OCI-LY1 (cell line): Measurements from ENCODE around the gene KRTAP10-9.
"Not testable (repeated sequence)": the region's sequence is repeated elsewhere in the genome, so short reads cannot be mapped to it uniquely, and the experiment has no call there.

Experiments
- H2AFZ ChIP-seq: fragments of 200-600 bp; sonication (generic), shearing (Covaris generic); 2 replicates; pipeline ENCODE4 v1.6.0; 2014; ENCODE audit warnings: antibody characterized with exemption, mild to moderate bottlenecking, low read length
- H3F3A ChIP-seq: fragments of 200-600 bp; sonication (generic), shearing (Covaris generic); 2 replicates; pipeline ENCODE4 v1.6.0; 2014; ENCODE audit warnings: mild to moderate bottlenecking, antibody characterized with exemption, low read length, moderate library complexity; ENCODE audit not compliant: insufficient read depth
- H3K27ac ChIP-seq: fragments of 200-600 bp; sonication (generic); 2 replicates; pipeline ENCODE4 v1.5.1; 2014; ENCODE audit warnings: low read length, mixed run types, mild to moderate bottlenecking, low read depth; ENCODE audit not compliant: poor library complexity, severe bottlenecking
- H3K27me3 ChIP-seq: fragments of 200-600 bp; sonication (generic); 2 replicates; pipeline ENCODE4 v1.6.0; 2014; ENCODE audit warnings: antibody characterized with exemption, mild to moderate bottlenecking, low read length, moderate library complexity; ENCODE audit not compliant: insufficient read depth
- H3K36me3 ChIP-seq: fragments of 200-600 bp; sonication (generic); 2 replicates; pipeline ENCODE4 v1.6.1; 2014; ENCODE audit warnings: mild to moderate bottlenecking, antibody characterized with exemption, low read length, moderate library complexity, mixed read lengths; ENCODE audit not compliant: insufficient read depth
- H3K4me1 ChIP-seq: fragments of 200-600 bp; sonication (generic); 2 replicates; pipeline ENCODE4 v1.5.1; 2014; ENCODE audit warnings: mild to moderate bottlenecking, low read length, moderate library complexity; ENCODE audit not compliant: insufficient read depth, severe bottlenecking
- H3K4me2 ChIP-seq: fragments of 200-600 bp; sonication (generic), shearing (Covaris generic); 2 replicates; pipeline ENCODE4 v1.6.1; 2014; ENCODE audit warnings: low read length
- H3K4me3 ChIP-seq: fragments of 200-600 bp; sonication (generic); 2 replicates; pipeline ENCODE4 v1.5.1; 2014; ENCODE audit warnings: low read length, low read depth, mild to moderate bottlenecking, mixed read lengths; ENCODE audit not compliant: poor library complexity, severe bottlenecking
- H3K79me2 ChIP-seq: fragments of 200-600 bp; shearing (Covaris generic); 2 replicates; pipeline ENCODE4 v1.6.1; 2016; ENCODE audit warnings: mixed run types, low read length, mixed read lengths; ENCODE audit not compliant: insufficient read depth
- H3K9ac ChIP-seq: fragments of 200-600 bp; sonication (generic), shearing (Covaris generic); 2 replicates; pipeline ENCODE4 v1.6.1; 2014; ENCODE audit warnings: mild to moderate bottlenecking, low read length, mixed read lengths
- H3K9me2 ChIP-seq: fragments of 200-600 bp; sonication (generic), shearing (Covaris generic); 2 replicates; pipeline ENCODE4 v1.6.1; 2014; ENCODE audit warnings: low read depth, mild to moderate bottlenecking, low read length, mixed read lengths
- H3K9me3 ChIP-seq: fragments of 200-600 bp; shearing (Covaris generic); 2 replicates; pipeline ENCODE4 v1.6.1; 2014; ENCODE audit warnings: low read length, mixed read lengths
- H4K20me1 ChIP-seq: fragments of 200-600 bp; sonication (generic), shearing (Covaris generic); 2 replicates; pipeline ENCODE4 v1.6.0; 2016; ENCODE audit warnings: mild to moderate bottlenecking, low read length; ENCODE audit not compliant: insufficient read depth
- CTCF ChIP-seq: fragments of 200-600 bp; sonication (generic), shearing (Covaris generic); IDR thresholded peaks from 2 replicates; pipeline ENCODE4 v1.5.1; 2017; ENCODE audit warnings: mild to moderate bottlenecking, antibody characterized with exemption, low read length, moderate library complexity, mixed read lengths
- EZH2 ChIP-seq: fragments of 200-600 bp; sonication (generic), shearing (Covaris generic); IDR thresholded peaks from 2 replicates; pipeline ENCODE4 v1.8.0; 2017; ENCODE audit warnings: borderline replicate concordance, mixed run types, mild to moderate bottlenecking, antibody characterized with exemption, low read length, moderate library complexity, mixed read lengths

The KRTAP10-9 gene

GRCh38 chr21:44644878-44645277 is 18.0 kb downstream of the KRTAP10-9 start:
- no peak for TF ChIP-seq EZH2
- no peak for TF ChIP-seq CTCF
- peaks cover 8% of the 10 kb centered on the region for H3K9me3 ChIP-seq
- no peaks in the 10 kb centered on the region for H4K20me1 ChIP-seq
- H3K9me2 ChIP-seq: no peaks in the 10 kb centered on the region
- no peaks in the 10 kb centered on the region for H3K27me3 ChIP-seq
- no peaks in the 10 kb centered on the region for H3K79me2 ChIP-seq
- H3K4me3 ChIP-seq: no peak overlapping the region
- H3F3A ChIP-seq: no peaks in the 10 kb centered on the region
- no peak overlapping the region for H3K4me2 ChIP-seq
- H3K9ac ChIP-seq: no peak overlapping the region
- H2AFZ ChIP-seq: no peak overlapping the region
- H3K27ac ChIP-seq: no peak overlapping the region
- H3K4me1 ChIP-seq: no peaks in the 10 kb centered on the region
- no peaks in the 10 kb centered on the region for H3K36me3 ChIP-seq

GRCh38 chr21:44646366-44647221 is 19.7 kb downstream of the KRTAP10-9 start, which contains the start of gene KRTAP10-11:
TSS of gene KRTAP10-11 (plus strand) at chr21:44646414. CDS start at chr21:44646459, 45 bp downstream.
- H3K4me2 ChIP-seq, H3K9me2 ChIP-seq, H3K9ac ChIP-seq, H2AFZ ChIP-seq, H3K4me1 ChIP-seq, H3F3A ChIP-seq, H3K79me2 ChIP-seq, H3K27ac ChIP-seq, H3K4me3 ChIP-seq, H3K27me3 ChIP-seq, H4K20me1 ChIP-seq, H3K9me3 ChIP-seq, H3K36me3 ChIP-seq: not testable (repeated sequence)

GRCh38 chr21:44647222-44647552 is 20.3 kb downstream of the KRTAP10-9 start:
- Histone ChIP-seq H3K9me2 (no peaks in the 10 kb centered on the region), H3K79me2 (no peaks in the 10 kb centered on the region), H3K4me3 (no peak overlapping the region), H3K27me3 (no peaks in the 10 kb centered on the region), H3K27ac (no peak overlapping the region), H3K36me3 (no peaks in the 10 kb centered on the region), H4K20me1 (no peaks in the 10 kb centered on the region), H2AFZ (no peak overlapping the region), H3K9me3 (peaks cover 8% of the 10 kb centered on the region), H3F3A (no peaks in the 10 kb centered on the region), H3K4me1 (no peaks in the 10 kb centered on the region), H3K9ac (no peak overlapping the region), H3K4me2 (no peak overlapping the region)
- TF ChIP-seq EZH2 (no peak), CTCF (no peak)
